ENCODE data around the gene GFRA1. TPM values are rescaled to one million over a fixed set of nuclear protein-coding genes. Genes with fewer than 3 reads are reported as not detected.

GFRA1 gene
- total and polyA plus RNA-seq, 2 donors (not counting 3 experiments of a cell fraction or from before 2014, with no cell fraction given) = 0.22 to 0.88 TPM

DNA sequence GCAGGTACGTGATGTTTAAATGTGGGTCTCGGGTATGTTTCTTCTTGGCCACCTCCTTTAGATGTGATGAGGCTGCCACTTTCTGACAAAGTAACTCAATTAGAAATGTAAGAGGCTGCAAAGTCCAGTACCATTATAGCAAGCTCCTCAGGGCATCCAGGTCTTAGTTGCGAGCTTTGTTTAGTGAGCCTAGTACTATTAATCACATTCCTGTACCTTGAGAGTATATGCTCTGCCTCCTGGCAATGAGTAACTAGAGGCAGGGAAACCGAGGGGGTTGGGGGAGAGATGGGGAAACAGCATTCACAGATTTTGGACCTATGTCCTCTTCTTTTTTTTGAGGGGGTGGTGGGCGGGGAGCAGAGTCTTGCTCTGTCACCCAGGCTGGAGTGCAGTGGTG lies 131.8 kb downstream of the GFRA1 start:
- dilution Hi-C loops (cut with MboI; ENCODE audit: extremely low pct_ligation_motif_present, low sequenced_read_pairs) = no loop called here
- no peaks in the 10 kb centered on the region for H3K27me3 ChIP-seq (ENCODE audit: control insufficient read depth in 2 of 2, insufficient read depth in 2 of 2, low read length in 2 of 2)
- intact Hi-C loops (cut with micrococcal nuclease) = no loop called here
- no peaks in the 10 kb centered on the region for H3K36me3 ChIP-seq (ENCODE audit: control insufficient read depth in 2 of 2, extremely low read depth in 1 of 2, insufficient read depth in 2 of 2, low read length in 2 of 2)
- peaks cover 2% of the 10 kb centered on the region for H3K9me3 ChIP-seq (replicated peaks; ENCODE audit: control insufficient read depth, insufficient read depth, low read length)
- no peaks in the 10 kb centered on the region for H3K79me2 ChIP-seq (ENCODE audit: control insufficient read depth, insufficient read depth, low read length)
- DNase-seq (ENCODE audit: low read depth, low spot score) (no peak), FAIRE-seq (no peak)
- no peak overlapping the region for H3K4me2 ChIP-seq (ENCODE audit: insufficient read depth, low read length)
- no peaks in the 10 kb centered on the region for H3K4me1 ChIP-seq (ENCODE audit: control insufficient read depth, extremely low read depth, insufficient read depth, low read length)
- H2AFZ ChIP-seq (ENCODE audit: low read depth, low read length) = no peak overlapping the region
- ChIA-PET POLR2A (no interaction called here), CTCF (no interaction called here)
- H3K9me1 ChIP-seq (replicated peaks; ENCODE audit: control insufficient read depth, extremely low read depth, insufficient read depth, low read length) = no peaks in the 10 kb centered on the region
- no peaks in the 10 kb centered on the region for H4K20me1 ChIP-seq (replicated peaks; ENCODE audit: control insufficient read depth, extremely low read depth, insufficient read depth, low read length)
- no peak overlapping the region for H3K27ac ChIP-seq (ENCODE audit: insufficient read depth, low read depth, low read length)
- TF ChIP-seq, protein P1, sequence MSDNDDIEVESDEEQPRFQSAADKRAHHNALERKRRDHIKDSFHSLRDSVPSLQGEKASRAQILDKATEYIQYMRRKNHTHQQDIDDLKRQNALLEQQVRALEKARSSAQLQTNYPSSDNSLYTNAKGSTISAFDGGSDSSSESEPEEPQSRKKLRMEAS (IDR thresholded peaks at IDR 0.05; ENCODE audit: insufficient read depth, insufficient read length) = no peak
- BruUV-seq (replicated peaks) = no TSS peak
- no peak overlapping the region for H3K9ac ChIP-seq (replicated peaks; ENCODE audit: extremely low read depth, insufficient read depth, low read length)
- no peak overlapping the region for H3K4me3 ChIP-seq (replicated peaks in 1 of 3; ENCODE audit: insufficient read depth in 1 of 3, low read depth in 1 of 3, low read length in 3 of 3)

GRCh38 chr10:116139886-116140285 lies 133.1 kb downstream of the GFRA1 start:
- Histone ChIP-seq H3K4me3 (replicated peaks in 1 of 3; ENCODE audit: insufficient read depth in 1 of 3, low read depth in 1 of 3, low read length in 3 of 3) (no peak overlapping the region), H3K27ac (ENCODE audit: insufficient read depth, low read depth, low read length) (no peak overlapping the region), H3K27me3 (ENCODE audit: control insufficient read depth in 2 of 2, insufficient read depth in 2 of 2, low read length in 2 of 2) (no peaks in the 10 kb centered on the region), H3K9ac (replicated peaks; ENCODE audit: extremely low read depth, insufficient read depth, low read length) (no peak overlapping the region), H4K20me1 (replicated peaks; ENCODE audit: control insufficient read depth, extremely low read depth, insufficient read depth, low read length) (no peaks in the 10 kb centered on the region), H3K79me2 (ENCODE audit: control insufficient read depth, insufficient read depth, low read length) (no peaks in the 10 kb centered on the region), H3K4me2 (ENCODE audit: insufficient read depth, low read length) (no peak overlapping the region), H3K4me1 (ENCODE audit: control insufficient read depth, extremely low read depth, insufficient read depth, low read length) (no peaks in the 10 kb centered on the region), H2AFZ (ENCODE audit: low read depth, low read length) (no peak overlapping the region), H3K36me3 (ENCODE audit: control insufficient read depth in 2 of 2, extremely low read depth in 1 of 2, insufficient read depth in 2 of 2, low read length in 2 of 2) (no peaks in the 10 kb centered on the region), H3K9me1 (replicated peaks; ENCODE audit: control insufficient read depth, extremely low read depth, insufficient read depth, low read length) (no peaks in the 10 kb centered on the region), H3K9me3 (replicated peaks; ENCODE audit: control insufficient read depth, insufficient read depth, low read length) (peaks cover 2% of the 10 kb centered on the region)
- dilution Hi-C loops (cut with MboI; ENCODE audit: extremely low pct_ligation_motif_present, low sequenced_read_pairs) (no loop called here), intact Hi-C loops (cut with micrococcal nuclease) (no loop called here)
- POLR2A ChIA-PET = no interaction called here
- CTCF ChIA-PET = no interaction called here
- TF ChIP-seq, protein P1 (IDR thresholded peaks at IDR 0.05; ENCODE audit: insufficient read depth, insufficient read length) = no peak
- no peak for TF ChIP-seq GATA2 (IDR thresholded peaks at IDR 0.05; ENCODE audit: insufficient read depth, insufficient read length, low read depth, low read length)
- TF ChIP-seq MYC (IDR thresholded peaks at IDR 0.05; ENCODE audit: low read depth, low read length) = no peak
- no peak for TF ChIP-seq POLR2A (IDR thresholded peaks at IDR 0.05; ENCODE audit: low read depth, low read length)
- no peak for TF ChIP-seq EZH2 (IDR thresholded peaks at IDR 0.05; ENCODE audit: borderline replicate concordance, low read depth, low read length, severe bottlenecking)
- TF ChIP-seq, protein P2, sequence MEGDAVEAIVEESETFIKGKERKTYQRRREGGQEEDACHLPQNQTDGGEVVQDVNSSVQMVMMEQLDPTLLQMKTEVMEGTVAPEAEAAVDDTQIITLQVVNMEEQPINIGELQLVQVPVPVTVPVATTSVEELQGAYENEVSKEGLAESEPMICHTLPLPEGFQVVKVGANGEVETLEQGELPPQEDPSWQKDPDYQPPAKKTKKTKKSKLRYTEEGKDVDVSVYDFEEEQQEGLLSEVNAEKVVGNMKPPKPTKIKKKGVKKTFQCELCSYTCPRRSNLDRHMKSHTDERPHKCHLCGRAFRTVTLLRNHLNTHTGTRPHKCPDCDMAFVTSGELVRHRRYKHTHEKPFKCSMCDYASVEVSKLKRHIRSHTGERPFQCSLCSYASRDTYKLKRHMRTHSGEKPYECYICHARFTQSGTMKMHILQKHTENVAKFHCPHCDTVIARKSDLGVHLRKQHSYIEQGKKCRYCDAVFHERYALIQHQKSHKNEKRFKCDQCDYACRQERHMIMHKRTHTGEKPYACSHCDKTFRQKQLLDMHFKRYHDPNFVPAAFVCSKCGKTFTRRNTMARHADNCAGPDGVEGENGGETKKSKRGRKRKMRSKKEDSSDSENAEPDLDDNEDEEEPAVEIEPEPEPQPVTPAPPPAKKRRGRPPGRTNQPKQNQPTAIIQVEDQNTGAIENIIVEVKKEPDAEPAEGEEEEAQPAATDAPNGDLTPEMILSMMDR (IDR thresholded peaks at IDR 0.05; ENCODE audit: extremely low read depth in 1 of 2, insufficient read depth in 1 of 2, low read depth in 1 of 2, low read length in 2 of 2) = no peak
- TF ChIP-seq JUN (IDR thresholded peaks at IDR 0.05; ENCODE audit: borderline replicate concordance, insufficient read depth, insufficient read length, low read depth) = no peak
- no peak for TF ChIP-seq POLR2AphosphoS5 (IDR thresholded peaks at IDR 0.05; ENCODE audit: insufficient read depth, low read depth, low read length)
- no peak for TF ChIP-seq FOS (IDR thresholded peaks at IDR 0.05; ENCODE audit: borderline replicate concordance, insufficient read depth, low read length)
- BruUV-seq (replicated peaks) = no TSS peak
- no peak for DNase-seq (ENCODE audit: low read depth, low spot score)
- no peak for FAIRE-seq
